Femur (tissue), 1 donor: ENCODE measurements around the gene SLAMF1.
"Not testable (repeated sequence)": the region's sequence is repeated elsewhere in the genome, so short reads cannot be mapped to it uniquely, and the experiment has no call there.

Experiments used
- DNase-seq: peaks from one replicate; pipeline ENCODE4 v3.0.0-alpha.2; 2017

Gene SLAMF1

DNA sequence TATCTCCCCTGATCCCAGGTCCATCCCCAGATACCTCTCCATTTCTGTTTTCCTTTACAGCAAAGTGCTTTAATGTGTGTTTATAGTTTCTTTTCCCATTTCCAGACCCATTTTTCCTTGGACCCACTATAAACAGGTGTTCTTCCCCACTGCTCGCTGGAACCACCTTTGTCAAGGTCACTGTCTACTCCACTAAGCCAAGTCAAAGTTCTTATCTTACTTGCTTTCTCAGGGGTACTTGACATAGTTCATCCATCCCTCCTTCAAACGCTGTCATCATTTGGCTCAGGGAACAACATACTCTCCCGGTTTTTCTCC, 8.3 kb downstream of the SLAMF1 start:
- no peak for DNase-seq

DNA sequence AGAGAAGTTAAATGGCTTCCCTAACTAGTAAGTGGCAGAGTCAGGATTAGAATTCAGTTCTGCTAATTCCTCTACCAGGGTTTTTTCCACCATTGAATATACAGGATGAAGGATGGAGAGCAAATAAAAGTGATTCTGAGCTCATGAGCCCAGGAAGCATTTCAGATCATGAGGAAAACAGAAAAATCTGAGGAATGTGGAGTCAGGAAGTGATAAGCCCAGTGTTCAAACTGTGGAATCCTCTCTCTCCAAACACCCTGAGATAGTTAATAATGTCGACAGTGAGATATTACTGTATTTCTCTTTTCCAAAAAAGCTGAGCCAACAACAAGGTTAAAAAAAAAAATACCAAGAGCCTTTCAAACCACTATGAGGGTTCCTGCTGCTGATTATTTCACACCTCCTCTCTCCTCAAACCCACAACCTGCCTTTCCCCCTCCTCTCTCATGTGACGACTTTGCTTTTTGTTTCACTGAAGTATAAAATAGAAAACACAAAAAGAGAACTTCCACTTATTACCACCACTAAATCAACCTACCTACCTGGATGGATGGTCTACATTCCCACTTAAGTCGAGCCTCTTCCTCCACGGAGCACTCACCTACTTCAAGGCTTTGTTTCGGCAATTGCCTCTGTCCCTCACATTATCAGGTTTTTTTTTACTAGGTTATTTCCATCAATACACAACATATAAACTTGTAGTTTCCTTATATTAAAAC, 8.9 kb downstream of the SLAMF1 start:
- DNase-seq: no peak

DNA sequence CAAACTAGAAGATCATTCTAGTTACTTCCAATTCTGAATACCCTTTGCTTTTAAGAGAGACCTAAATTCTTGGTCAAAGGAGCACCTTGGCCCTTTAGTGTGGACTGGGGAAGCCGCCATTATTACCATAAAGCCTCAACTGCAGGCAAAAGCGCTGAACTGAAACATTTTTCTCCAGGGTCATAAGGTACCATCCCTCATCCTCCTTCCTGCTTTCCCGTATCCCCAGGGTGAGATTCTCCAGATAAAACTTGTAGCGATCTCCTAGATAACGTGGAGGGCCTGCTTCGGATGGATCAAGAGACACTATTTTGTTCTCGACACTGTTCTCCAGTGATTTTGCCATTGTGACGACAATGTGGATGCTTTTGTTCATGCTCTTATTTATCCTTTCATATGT, 9.8 kb downstream of the SLAMF1 start:
- no peak for DNase-seq

DNA sequence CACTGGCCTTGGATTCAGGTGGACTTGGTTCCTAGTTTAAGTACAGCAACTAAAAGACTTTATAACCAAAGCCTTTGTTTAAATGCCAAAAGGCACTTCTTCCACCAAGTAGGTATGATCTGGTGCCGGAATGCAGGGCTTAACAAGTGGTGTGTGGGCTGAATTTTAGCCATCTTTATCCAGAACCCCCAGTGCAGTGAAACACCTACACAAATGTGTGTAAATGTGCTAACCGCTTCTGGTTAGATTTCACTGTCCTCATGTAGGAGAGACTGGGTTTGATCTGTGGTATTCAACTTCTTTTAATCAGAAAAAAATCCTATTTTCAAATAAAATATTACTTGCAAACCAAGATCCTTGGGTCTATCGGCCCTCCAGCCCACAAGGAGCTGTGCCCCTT, 10.3 kb downstream of the SLAMF1 start:
- DNase-seq: no peak

DNA sequence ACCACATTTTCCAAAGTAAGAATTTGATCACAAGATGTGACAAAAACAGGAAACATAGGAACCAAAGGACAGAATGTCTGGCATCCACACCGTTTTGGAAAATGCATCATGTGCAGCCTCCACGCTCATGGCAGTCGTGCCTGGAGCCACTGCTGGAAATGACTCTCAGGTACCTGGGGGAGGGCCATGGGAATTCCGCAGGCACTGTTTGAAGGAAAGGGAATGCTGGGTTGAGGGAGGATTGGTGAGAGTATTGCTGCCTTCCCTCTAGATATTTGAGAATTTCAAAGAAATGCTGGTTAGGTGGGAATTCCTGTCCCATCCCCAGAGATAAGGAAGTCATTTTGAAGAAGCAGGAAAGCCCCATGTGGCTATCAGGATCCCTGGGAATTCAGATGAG, 10.8 kb downstream of the SLAMF1 start:
- DNase-seq: no peak

DNA sequence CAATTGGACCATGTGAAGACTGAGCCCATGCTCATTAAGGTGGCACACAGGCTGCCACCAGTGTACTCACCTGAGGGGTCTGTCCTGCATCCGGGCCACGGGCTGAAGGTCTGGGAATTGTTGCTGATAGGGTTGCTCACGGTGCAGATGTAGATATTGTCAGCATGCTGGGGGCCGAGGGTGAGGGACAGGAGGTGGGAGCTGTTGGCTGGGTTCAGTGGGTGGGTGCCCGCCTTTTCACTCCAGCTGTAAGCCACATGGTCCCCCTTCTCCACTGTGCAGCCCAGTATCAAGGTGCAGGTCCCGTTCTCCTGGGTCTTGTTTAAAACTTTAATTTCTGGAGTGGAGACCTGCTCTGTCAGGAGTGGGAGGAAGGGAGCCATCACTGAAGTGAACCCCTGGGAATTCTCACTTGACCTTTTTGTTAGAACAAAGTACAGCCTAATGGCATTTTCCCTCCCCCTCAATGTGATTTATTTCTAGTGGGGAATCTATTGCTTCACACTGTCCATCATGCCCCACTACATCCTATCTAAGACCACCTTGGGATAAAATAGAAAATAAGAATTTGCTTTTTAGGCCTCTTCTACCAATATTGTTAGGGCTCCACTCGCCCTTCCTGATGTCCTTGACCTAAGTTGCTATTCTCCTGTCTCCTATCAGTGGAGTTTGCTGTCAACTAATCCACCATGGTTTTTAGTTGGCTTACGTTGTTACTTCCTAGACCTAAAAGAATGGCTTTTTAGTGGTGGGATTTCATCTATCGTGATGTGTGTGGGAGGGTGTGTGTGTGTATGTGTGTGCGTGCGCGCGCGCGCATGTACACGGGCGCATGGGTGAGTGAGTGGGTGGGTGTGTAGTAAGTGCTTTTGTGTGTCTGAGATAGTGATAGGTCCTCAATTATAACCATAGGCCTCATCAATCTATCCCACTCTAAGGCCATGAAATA, 12.0 kb downstream of the SLAMF1 start:
- no peak for DNase-seq

DNA sequence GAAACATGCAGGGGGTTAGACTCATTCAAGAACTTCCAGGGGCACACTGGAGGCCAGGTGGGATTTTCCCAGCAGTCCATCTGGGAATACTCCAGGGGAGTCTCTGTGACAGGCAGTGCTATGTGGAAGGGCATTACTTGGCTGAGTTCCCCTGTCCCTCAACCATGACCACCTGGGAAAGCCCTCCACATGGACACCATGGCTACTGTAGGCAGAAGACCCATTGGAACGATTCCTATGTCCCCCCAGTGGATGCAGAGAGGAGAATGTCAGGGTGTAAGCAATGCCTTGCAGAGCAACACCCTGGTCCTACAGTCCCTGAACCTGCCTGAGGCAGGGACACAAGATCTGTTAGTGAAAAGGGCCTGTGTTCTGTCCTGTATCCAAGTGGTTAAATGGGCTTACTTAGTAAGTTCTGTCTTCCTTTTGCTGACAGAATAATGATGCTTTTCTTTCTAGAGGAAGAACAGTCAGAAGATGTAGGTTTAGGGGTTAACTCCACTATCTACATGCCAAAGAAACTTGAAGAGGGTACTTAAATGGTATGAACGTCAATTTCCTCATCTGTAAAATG, 13.4 kb downstream of the SLAMF1 start:
- no peak for DNase-seq

DNA sequence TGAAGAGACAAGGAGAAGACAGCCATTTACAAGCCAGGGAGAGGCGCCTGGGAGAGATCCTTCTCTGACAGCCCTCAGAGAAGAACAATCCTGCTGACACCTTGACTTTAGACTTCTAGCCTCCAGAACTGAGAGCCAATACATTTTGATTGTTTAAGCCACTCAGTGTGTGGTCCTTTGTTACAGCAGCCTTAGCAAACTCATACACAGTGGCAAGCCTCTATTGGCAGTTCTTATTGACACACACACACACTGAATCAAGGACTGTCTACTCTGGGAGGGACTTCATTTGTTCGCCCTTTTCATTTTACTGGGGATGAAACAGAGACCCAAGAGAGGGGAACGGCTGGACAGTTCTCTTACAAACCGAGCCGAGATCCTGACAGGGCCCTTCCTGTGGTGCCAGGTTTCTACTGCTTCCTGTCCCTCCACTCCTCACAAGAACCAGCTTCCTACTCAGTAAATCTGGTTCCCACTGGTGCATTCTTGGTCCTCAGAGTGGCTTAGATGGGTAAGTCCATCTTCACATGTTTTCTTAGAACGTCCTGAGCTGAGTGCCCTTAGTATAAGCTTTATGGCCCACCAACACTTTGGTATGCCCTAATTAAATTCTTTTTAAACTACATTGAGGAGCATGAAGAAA, 14.7 kb downstream of the SLAMF1 start:
- DNase-seq: no peak

DNA sequence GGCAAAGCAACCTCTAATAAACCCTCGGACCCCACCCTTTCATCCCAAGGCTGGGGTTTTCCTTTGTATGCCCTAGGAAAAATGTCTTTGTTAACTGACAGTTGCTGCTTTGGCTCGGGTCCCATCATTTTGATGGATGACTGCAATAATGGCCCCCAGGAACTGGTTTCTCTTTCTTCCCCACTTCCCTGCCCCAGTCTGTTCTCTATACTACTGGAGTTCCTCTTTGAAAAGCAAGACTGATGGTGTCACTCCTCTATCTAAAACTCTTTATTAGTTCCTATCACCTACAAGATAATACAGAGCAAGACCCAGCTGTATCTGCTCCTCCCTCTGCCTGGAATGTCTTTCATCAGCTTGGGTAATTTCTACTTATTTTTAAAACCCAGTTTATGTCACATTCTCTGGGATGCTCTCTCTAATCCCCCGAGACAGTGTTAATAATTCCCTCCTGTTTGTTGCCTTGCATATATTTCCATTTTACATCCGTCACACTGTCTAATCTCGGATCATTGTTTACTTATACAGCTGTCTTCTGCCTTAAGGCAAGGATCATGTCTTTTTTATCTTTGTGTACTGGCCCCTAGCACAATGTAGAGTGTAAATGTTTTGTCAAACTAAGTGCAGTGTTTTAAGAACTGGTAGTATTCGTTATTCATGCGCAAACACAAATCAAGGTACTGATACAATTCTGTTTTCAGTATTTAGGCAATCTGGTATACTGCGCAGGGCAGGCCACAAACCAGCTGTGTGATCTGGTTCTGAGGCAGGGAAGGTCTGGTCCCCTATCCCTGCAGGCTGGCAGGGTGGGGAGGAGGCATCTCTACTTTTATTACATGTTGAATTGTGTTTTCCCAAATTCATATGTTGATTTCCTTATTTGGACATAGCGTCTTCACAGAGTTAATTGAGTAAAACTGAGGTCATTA, 16.1 kb downstream of the SLAMF1 start:
- DNase-seq: no peak

DNA sequence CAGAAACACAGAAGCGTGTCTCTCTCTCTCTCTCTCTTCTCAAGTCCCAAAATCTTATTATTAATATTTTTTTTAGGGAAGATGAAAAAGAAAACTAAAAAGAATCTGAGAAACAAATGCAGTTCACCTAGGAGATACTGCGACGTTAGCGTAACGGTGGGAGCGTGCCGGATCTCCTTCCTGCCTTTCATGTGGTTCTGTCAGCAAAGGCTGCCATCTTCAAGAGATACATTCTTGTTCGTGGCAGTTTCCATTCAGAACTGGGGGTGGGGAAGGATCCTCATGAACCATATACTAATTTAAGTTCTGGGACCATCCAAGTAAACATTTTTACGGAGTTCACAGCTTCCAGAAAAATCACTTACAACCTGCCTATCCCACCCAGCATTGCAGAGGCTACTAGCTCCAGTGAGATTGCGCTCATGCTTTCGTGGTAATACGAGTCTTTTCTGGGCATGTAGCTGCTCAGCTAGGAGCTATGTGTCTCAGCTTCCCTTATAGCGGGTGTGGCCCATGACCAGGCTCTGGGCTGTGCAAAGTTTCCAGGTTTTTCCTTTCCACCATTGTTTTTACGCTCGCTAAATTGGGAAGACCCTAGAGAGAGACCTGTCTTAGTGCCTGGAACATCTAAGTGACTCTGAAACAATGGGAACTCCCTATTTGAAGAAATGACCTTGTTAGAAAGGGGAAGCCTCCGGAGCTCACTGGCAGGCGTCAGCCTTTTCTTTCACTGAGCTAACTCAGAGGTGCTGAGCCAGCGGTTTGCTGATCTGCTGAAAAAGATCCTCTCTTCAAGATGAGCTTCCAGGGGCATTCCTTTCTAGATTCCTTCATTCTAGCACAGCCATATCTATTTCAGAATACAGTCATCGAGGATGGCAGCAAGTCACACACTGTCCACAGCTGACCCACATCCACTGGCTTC, 17.3 kb downstream of the SLAMF1 start:
- DNase-seq: peak; percentile 44

DNA sequence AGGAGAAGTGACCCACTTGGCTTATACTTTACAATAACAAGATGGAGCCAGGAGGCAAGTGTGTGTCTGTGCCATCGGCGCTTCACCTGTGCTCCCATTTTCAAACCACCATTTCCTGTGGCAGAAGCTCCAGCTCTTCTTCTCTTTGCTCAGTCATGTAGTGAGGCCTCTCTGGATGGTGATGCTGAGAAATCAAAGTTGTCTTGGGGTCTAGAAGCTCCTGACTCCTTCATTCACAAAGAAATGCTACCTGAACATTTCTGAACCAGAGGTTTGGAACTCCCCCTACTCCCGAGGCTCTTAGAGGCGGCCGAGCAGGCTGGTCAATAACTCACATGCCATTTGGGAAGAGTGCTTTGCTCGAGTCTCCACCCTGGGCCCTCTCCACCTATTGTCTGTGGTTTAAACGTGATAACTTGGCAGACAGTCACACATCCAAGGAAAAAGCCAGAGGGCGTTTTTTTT, 18.0 kb downstream of the SLAMF1 start:
- DNase-seq: no peak

DNA sequence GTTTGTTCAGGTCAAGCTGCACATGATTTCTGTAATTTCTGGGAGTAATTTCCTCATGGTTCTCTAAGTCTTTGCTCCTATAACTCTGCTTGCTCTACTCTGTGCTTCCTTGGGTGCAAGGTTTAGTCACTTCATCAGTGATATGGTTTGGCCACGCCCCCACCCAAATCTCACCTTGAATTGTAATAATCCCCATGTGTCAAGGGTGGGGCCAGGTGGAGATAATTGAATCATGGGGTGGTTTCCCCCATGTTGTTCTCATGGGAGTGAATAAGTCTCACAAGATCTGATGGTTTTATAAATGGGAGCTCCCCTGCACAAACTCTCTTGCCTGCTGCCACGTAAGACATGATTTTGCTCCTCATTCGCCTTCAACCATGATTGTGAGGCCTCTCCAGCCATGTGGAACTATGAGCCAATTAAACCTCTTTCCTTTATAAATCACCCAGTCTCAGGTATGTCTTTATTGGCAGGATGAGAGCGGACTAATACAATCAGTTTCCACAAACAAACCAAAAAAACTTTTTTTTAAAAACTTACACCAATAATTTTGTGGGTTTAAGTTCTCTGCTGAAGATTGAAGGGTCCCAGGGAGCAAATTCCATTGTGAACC, 19.1 kb downstream of the SLAMF1 start:
- DNase-seq: not testable (repeated sequence)

DNA sequence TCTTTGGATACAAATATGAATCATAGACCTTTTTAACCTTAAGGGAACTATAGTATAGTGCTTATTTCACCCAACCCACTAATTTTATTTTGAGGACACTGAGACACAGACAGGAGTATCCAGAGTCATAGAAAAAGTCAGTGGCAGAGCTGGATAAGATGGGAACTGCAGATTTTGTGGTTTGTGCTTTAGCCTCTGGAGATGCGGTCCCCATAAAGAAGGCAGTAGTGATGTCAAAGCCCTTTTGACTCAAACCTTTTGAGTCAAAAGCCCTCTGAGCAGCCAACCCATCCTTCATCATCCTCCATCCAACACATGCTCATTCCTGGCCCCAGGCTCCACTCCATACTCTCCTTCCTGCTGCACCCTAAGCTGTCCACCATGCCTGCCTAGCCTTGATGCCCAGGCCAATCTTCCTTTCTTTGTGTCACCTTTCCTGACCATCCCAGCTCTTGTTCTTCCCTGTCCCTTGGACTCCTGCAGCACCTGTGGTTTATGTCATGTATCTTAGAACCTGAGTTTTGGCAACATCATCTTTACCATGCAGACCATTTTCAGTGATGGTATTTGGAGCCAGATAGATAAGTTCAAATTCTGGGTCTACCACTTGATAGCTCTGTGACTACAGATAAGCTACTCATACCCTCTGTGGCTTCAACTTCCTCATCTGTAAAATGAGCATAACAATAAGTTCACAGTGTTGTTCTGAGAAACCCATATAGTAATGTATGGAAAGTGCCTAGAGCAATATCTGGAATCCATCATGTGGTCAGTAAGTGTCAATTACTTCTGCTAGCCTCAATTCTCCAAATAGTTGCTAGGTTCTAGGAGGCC, 20.1 kb downstream of the SLAMF1 start:
- no peak for DNase-seq

DNA sequence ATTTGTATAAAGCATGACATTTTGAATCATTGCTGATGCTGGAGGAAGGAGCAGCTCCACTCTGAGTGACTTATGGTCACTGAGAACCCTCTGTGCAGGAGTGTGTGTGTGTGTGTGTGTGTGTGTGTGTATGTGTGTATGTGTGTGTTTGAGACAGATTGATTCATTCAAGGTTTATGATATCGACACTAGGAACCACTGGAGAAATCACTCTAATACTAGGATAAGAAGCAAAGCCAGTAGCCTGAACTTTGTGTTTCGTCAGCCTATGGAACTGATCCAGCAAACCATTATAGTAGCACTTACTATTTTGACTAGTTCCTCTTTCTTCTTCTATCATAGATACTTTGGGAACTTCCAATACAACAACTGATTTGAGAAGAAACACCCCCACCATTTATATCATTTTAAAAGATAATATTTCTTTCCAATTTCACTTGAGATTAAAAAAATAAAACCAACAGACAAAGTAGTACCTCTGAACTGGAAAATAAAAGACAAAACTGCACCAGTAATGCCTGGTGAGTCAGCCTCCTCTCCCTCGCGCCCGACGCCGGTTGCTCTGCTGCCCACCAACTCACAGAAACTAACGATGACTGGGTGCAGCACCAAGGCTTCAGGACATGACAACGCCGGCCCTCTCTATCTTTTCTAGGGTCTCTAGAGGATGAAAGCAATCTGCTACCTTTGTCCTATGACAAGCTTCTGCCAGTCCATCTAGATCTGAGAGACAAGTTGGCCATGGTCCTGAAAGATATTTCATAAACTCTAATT, 20.9 kb downstream of the SLAMF1 start:
- DNase-seq: no peak

DNA sequence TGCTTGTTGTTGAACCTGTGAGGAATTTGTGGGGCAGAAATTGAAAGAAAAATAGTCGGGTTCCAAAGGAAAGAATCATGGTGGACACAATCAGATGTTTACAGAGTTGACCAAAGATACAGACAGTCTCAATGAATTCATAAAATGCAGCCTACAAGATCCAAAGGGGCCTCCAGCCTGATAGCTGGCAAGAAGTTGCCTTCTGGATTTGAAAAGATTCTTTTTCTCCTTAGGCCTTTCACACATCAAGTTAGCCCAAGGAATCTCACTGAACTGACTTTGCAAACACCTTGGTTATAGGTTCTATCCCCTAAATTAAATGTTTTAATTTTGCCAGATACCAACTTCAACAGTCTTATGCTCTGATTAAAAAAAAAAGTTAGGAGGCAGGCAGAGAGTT, 21.5 kb downstream of the SLAMF1 start:
- no peak for DNase-seq

DNA sequence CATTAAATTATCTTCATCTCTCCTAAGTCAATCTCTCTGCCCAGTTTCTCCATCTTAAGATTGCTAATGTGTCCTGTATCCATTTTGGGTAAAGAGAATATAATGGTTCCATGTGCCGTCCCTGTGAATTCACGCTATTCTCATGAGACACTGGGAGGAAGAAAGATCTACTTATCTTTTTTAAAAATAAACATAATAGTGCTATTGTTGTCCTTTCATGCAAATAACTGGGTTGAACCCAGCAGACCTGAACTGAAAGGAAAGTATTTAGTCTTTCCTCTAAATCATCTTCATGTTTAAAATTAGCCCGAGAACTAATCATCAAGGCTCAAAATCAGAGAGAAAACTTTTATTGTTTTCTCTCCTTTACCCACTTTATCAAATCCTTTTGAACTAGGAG, 22.4 kb downstream of the SLAMF1 start:
- no peak for DNase-seq

DNA sequence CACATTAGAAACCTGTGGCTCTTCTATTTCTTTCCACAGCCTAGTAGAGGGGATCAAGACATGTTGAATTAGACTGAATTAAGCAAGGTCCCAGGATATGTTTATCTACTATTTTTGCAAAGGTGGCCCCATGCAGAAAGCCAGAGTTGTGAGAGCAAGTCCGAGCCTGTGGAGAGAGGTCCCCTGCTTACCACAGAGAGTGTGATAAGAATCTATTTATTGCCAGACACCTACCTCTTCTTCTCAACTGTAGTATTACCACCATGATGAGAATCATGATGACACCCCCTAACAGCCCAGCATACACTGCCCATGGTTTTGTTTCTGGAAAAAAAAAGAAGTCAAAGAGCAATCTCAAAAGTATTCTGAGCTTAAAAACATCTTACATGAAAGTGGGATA, 23.0 kb downstream of the SLAMF1 start:
- no peak for DNase-seq

DNA sequence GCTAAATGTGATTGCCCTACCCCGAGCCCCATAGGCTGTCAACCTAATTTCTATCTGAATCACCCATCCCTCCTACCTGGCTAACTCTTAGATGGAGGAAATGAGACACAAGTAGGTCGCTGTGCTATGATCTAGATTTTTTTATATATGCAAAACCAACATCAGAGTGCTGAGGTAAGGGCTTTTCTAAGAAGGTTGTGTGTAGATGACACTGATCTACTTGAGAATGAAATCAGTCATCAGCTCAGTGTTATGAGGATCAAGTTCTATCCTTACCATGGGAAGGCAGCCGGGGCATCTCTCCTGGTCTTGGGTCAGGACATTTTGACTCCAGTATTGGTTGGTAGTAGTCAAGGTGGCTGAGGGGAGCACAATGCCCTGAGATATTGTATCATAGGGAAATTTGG, 23.6 kb downstream of the SLAMF1 start:
- no peak for DNase-seq
